K562 (cell line): Measurements from ENCODE around the gene SP100.
"Not testable (repeated sequence)": the region's sequence is repeated elsewhere in the genome, so short reads cannot be mapped to it uniquely, and the experiment has no call there.

Experiments
- ADNP ChIP-seq: fragments of 200-800 bp; sonication (Bioruptor generic); IDR thresholded peaks from 2 replicates; pipeline ENCODE4 v1.6.1; 2016; ENCODE audit warnings: missing genetic modification characterization, missing compliant biosample characterization
- JUN ChIP-seq, 2 experiments: sonication (generic) in 1 of 2; formaldehyde crosslinking in 1 of 2; IDR thresholded peaks; 2 replicates each; pipeline versions ENCODE4 v1.6.1 to v1.8.0; 2012 to 2022; ENCODE audit warnings: borderline replicate concordance in 2 of 2, mild to moderate bottlenecking in 2 of 2, improper control_type of control experiment in 1 of 2, low read depth in 1 of 2, low read length in 1 of 2, missing genetic modification reagents in 1 of 2
- KDM2B ChIP-seq: fragments of 250-450 bp; sonication (Bioruptor Pico); IDR thresholded peaks from 2 replicates; pipeline ENCODE4 v1.8.0; 2021; ENCODE audit warnings: mild to moderate bottlenecking, moderate library complexity
- PCBP1 ChIP-seq: fragments of 200-400 bp; formaldehyde crosslinking; IDR thresholded peaks from 2 replicates; pipeline ENCODE4 v1.6.1; 2018; ENCODE audit warnings: mild to moderate bottlenecking, low read depth, low read length; ENCODE audit not compliant: poor library complexity, severe bottlenecking
- POLR2A ChIP-seq: fragments of 450-650 bp; conservative IDR thresholded peaks from 2 replicates; pipeline ENCODE4 v1.6.1; 2016
- ZNF140 ChIP-seq: fragments of 250-450 bp; sonication (Bioruptor Pico); IDR thresholded peaks from 2 replicates; pipeline ENCODE4 v1.8.0; 2021; ENCODE audit warnings: moderate library complexity, mild to moderate bottlenecking, inconsistent platforms
- TF ChIP-seq, protein P1 (sequence below), 3 experiments: IDR thresholded peaks in 2 of 3; conservative IDR thresholded peaks in 1 of 3; 2 replicates each; pipeline ENCODE4 v1.5.1; 2011 to 2012; ENCODE audit warnings: low read length in 3 of 3, mild to moderate bottlenecking in 3 of 3, control low read depth in 2 of 3, improper control_type of control experiment in 1 of 3, inconsistent platforms in 1 of 3, low read depth in 1 of 3, mixed read lengths in 1 of 3, moderate library complexity in 1 of 3; ENCODE audit not compliant: insufficient read depth in 2 of 3

DNA sequence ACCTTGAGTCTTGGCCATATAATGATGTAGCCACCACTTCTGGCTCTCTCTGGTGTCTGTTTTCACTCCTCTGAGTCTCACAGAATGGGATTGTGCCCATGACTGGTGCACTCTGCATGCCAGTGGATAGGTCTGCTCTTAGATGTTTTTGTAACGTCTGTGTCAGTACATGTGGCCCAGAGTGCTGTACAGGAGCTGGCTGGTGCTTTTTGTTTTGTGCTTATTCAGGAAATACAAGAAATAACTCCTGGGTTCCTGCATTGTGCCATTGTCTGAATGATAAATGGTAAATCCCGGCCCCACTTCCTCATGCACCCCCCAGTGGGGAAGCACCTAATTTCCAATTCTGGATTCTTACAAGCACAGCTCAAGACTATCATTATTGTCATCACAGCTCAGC, 6.7 kb upstream of the SP100 start:
- not testable (repeated sequence) for TF ChIP-seq PCBP1; ZNF140 (CRISPR knock-in tag); KDM2B; JUN (IDR thresholded peaks at IDR 0.05; ENCODE audit: borderline replicate concordance, low read depth, low read length); JUN (CRISPR knock-in tag; IDR thresholded peaks at IDR 0.05; ENCODE audit: borderline replicate concordance); POLR2A; ADNP
- TF ChIP-seq, protein P1, sequence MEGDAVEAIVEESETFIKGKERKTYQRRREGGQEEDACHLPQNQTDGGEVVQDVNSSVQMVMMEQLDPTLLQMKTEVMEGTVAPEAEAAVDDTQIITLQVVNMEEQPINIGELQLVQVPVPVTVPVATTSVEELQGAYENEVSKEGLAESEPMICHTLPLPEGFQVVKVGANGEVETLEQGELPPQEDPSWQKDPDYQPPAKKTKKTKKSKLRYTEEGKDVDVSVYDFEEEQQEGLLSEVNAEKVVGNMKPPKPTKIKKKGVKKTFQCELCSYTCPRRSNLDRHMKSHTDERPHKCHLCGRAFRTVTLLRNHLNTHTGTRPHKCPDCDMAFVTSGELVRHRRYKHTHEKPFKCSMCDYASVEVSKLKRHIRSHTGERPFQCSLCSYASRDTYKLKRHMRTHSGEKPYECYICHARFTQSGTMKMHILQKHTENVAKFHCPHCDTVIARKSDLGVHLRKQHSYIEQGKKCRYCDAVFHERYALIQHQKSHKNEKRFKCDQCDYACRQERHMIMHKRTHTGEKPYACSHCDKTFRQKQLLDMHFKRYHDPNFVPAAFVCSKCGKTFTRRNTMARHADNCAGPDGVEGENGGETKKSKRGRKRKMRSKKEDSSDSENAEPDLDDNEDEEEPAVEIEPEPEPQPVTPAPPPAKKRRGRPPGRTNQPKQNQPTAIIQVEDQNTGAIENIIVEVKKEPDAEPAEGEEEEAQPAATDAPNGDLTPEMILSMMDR (IDR thresholded peaks at IDR 0.05 in 2 of 3, conservative IDR thresholded peaks at IDR 0.05 in 1 of 3; ENCODE audit: insufficient read depth in 2 of 3, low read depth in 1 of 3, low read length in 3 of 3), result not testable (repeated sequence)
